SK-N-SH (cell line): ENCODE data around the gene BICC1. TPM values are rescaled to one million over a fixed set of nuclear protein-coding genes. Genes with fewer than 3 reads are reported as not detected.

Source experiments
- CTCF ChIA-PET: fragments of 300-600, 350-600 bp; formaldehyde crosslinking; extraction: SDS; loops from one replicate; lab custom pipeline; 2021; lab: Yijun Ruan, JAX
- POLR2A ChIA-PET: fragments of 350-600 bp; sonication (Branson Sonifier 250); formaldehyde crosslinking; extraction: SDS; loops from one replicate; lab custom pipeline; 2020; ENCODE audit warnings: antibody characterized with exemption, inconsistent platforms; lab: Yijun Ruan, JAX
- DNase-seq: peaks from one replicate; pipeline ENCODE4 v3.0.0; 2012
- H2AFZ ChIP-seq: fragments of 200-600 bp; sonication (generic); 2 replicates; pipeline ENCODE4 v1.8.1; 2016; ENCODE audit warnings: antibody characterized with exemption, mild to moderate bottlenecking, low read depth
- H3F3A ChIP-seq: fragments of 200-600 bp; sonication (generic); replicated peaks from 2 replicates; pipeline ENCODE3; 2016; ENCODE audit warnings: antibody characterized with exemption, mild to moderate bottlenecking; ENCODE audit not compliant: insufficient read depth
- H3K27ac ChIP-seq, 2 experiments: fragments of 200-500 bp in 1 of 2; fragments of 200-600 bp in 1 of 2; sonication (Bioruptor generic) in 1 of 2; sonication (generic), shearing (Covaris generic) in 1 of 2; 2 replicates each; pipeline versions ENCODE4 v1.5.1 to v1.6.1; 2014 to 2016; ENCODE audit warnings: low read depth in 2 of 2, inconsistent platforms in 1 of 2, low read length in 1 of 2, mild to moderate bottlenecking in 1 of 2, mixed read lengths in 1 of 2
- H3K27me3 ChIP-seq: fragments of 200-600 bp; sonication (generic), shearing (Covaris generic); 2 replicates; pipeline ENCODE4 v1.6.1; 2016; ENCODE audit warnings: mixed run types; ENCODE audit not compliant: insufficient read depth
- H3K36me3 ChIP-seq, 2 experiments: fragments of 200-500 bp in 1 of 2; fragments of 200-600 bp in 1 of 2; sonication (Bioruptor generic) in 1 of 2; sonication (generic) in 1 of 2; replicated peaks in 1 of 2; 2 replicates each; pipeline versions ENCODE3 to v1.5.1; 2014 to 2016; ENCODE audit warnings: low read length in 1 of 2, mild to moderate bottlenecking in 1 of 2; ENCODE audit not compliant: insufficient read depth in 2 of 2, control insufficient read depth in 1 of 2
- H3K4me1 ChIP-seq, 2 experiments: fragments of 200-500 bp in 1 of 2; fragments of 200-600 bp in 1 of 2; sonication (Bioruptor generic) in 1 of 2; sonication (generic), shearing (Covaris generic) in 1 of 2; 2 replicates each; pipeline versions ENCODE4 v1.5.1 to v1.6.1; 2014 to 2016; ENCODE audit warnings: low read depth in 1 of 2, low read length in 1 of 2, mixed run types in 1 of 2; ENCODE audit not compliant: insufficient read depth in 2 of 2, control insufficient read depth in 1 of 2
- H3K4me2 ChIP-seq: fragments of 200-600 bp; sonication (generic), shearing (Covaris generic); 2 replicates; pipeline ENCODE4 v1.6.1; 2017; ENCODE audit warnings: mixed run types
- H3K4me3 ChIP-seq, 2 experiments: fragments of 200-500 bp in 1 of 2; fragments of 200-600 bp in 1 of 2; sonication (Bioruptor generic) in 1 of 2; sonication (generic), shearing (Covaris generic) in 1 of 2; 2 replicates each; pipeline versions ENCODE4 v1.5.1 to v1.8.1; 2014 to 2016; ENCODE audit warnings: low read depth in 2 of 2, inconsistent platforms in 1 of 2, low read length in 1 of 2, mild to moderate bottlenecking in 1 of 2, mixed read lengths in 1 of 2, moderate library complexity in 1 of 2
- H3K79me2 ChIP-seq: fragments of 200-600 bp; sonication (generic); 2 replicates; pipeline ENCODE4 v1.8.1; 2017; ENCODE audit warnings: mild to moderate bottlenecking; ENCODE audit not compliant: insufficient read depth
- H3K9ac ChIP-seq: fragments of 200-600 bp; sonication (generic); 2 replicates; pipeline ENCODE4 v1.6.1; 2017; ENCODE audit warnings: mixed run types
- H3K9me2 ChIP-seq: fragments of 200-600 bp; sonication (generic); 2 replicates; pipeline ENCODE4 v1.6.1; 2017; ENCODE audit warnings: mixed run types
- H3K9me3 ChIP-seq: fragments of 200-600 bp; sonication (generic); 2 replicates; pipeline ENCODE4 v1.6.1; 2017; ENCODE audit warnings: mixed run types, mild to moderate bottlenecking, moderate library complexity
- H4K20me1 ChIP-seq: fragments of 200-600 bp; sonication (generic); 2 replicates; pipeline ENCODE4 v1.6.1; 2017; ENCODE audit warnings: mild to moderate bottlenecking, mixed run types; ENCODE audit not compliant: insufficient read depth
- EP300 ChIP-seq, 2 experiments: IDR thresholded peaks; 2 replicates each; pipeline versions ENCODE4 v1.4.0 to v1.6.1; 2012; ENCODE audit warnings: borderline replicate concordance in 1 of 2, low read depth in 1 of 2, low read length in 1 of 2
- JUND ChIP-seq: IDR thresholded peaks from 2 replicates; pipeline ENCODE4 v1.4.0; 2012
- MXI1 ChIP-seq: IDR thresholded peaks from 2 replicates; pipeline ENCODE4 v1.6.1; 2012; ENCODE audit warnings: mild to moderate bottlenecking, low read depth, low read length, improper control_type of control experiment
- NFIC ChIP-seq: IDR thresholded peaks from 2 replicates; pipeline ENCODE4 v1.4.0; 2012; ENCODE audit warnings: borderline replicate concordance
- RFX5 ChIP-seq: IDR thresholded peaks from 2 replicates; pipeline ENCODE4 v1.6.1; 2012; ENCODE audit warnings: mild to moderate bottlenecking, improper control_type of control experiment, low read length
- SMC3 ChIP-seq: IDR thresholded peaks from 2 replicates; pipeline ENCODE4 v1.6.1; 2012; ENCODE audit warnings: low read depth, low read length, improper control_type of control experiment
- TEAD4 ChIP-seq: IDR thresholded peaks from 2 replicates; pipeline ENCODE4 v1.4.0; 2012; ENCODE audit warnings: mild to moderate bottlenecking, borderline replicate concordance; ENCODE audit not compliant: insufficient read depth
- YY1 ChIP-seq: IDR thresholded peaks from 2 replicates; pipeline ENCODE4 v1.4.0; 2012; ENCODE audit warnings: low read depth, mild to moderate bottlenecking
- ZBTB33 ChIP-seq: IDR thresholded peaks from 2 replicates; pipeline ENCODE4 v1.4.0; 2012; ENCODE audit warnings: low read depth, borderline replicate concordance
- WGBS: methylation state at CpG from one replicate; pipeline ENCODE4 v1.1.6; 2017; ENCODE audit warnings: low lambda C conversion rate; 5-methylcytosine and 5-hydroxymethylcytosine counted together
- polyA plus RNA-seq, 3 experiments: library from polyadenylated mRNA; depleted of rRNA; stranded (reverse); fragments of >200 nt; gene quantifications; 2 replicates each; pipeline ENCODE4 v1.2.3, GENCODE V29; 2012
- TF ChIP-seq, protein P1 (sequence below): IDR thresholded peaks from 2 replicates; pipeline ENCODE4 v1.4.0; 2012; ENCODE audit warnings: low read depth, borderline replicate concordance

Gene BICC1
- polyA plus RNA-seq, 1 of the 3 experiments (the other 2 are of a cell fraction), result 1.5 TPM

DNA sequence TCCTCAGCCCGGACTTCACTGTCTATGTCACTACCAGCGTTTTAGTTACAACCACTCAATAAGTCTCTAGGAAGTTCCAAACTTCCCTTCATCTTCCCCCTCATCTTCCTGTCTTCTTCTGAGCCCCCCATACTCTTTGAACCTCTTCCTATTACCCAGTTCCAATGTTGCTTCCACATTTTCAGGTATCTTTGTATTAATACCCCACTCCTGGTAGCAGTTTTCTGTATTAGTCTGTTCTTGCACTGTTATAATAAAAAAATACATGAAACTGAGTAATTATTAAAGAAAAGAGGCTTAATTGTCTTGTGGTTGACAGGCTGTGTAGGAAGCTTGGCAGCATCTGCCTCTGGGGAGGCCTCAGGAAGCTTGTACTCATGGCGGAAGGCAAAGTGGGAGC is 218.6 kb downstream of the BICC1 start:
- no peak for DNase-seq
- TF ChIP-seq YY1, result no peak
- Histone ChIP-seq H3K4me2 (no peak overlapping the region), H3K27me3 (no peaks in the 10 kb centered on the region), H3K36me3 (no peaks in the 10 kb centered on the region), H4K20me1 (no peaks in the 10 kb centered on the region), H3F3A (no peaks in the 10 kb centered on the region), H3K9ac (no peak overlapping the region), H2AFZ (no peak overlapping the region), H3K27ac (no peak overlapping the region), H3K9me2 (no peaks in the 10 kb centered on the region), H3K4me3 (no peak overlapping the region), H3K9me3 (peaks cover 5% of the 10 kb centered on the region; the same call in 1 of the 2 replicates), H3K79me2 (no peaks in the 10 kb centered on the region), H3K4me1 (peaks cover 0 to 6% of the 10 kb centered on the region in 2 experiments; a peak in 2 of 4 replicates)
- CTCF ChIA-PET, result no interaction called here
- POLR2A ChIA-PET, result no interaction called here
- WGBS, result 98% methylated on average over 3 of the region's 3 CpGs

- H3K36me3 ChIP-seq, result no peaks in the 10 kb centered on the region
- H3F3A ChIP-seq, result no peaks in the 10 kb centered on the region
- no peaks in the 10 kb centered on the region for H3K9me2 ChIP-seq
- H3K4me2 ChIP-seq, result no peak overlapping the region
- H4K20me1 ChIP-seq, result no peaks in the 10 kb centered on the region
- no peak overlapping the region for H3K4me3 ChIP-seq
- TF ChIP-seq EP300 (IDR thresholded peaks at IDR 0.05; ENCODE audit: borderline replicate concordance in 1 of 2, low read depth in 1 of 2, low read length in 1 of 2) (no peak), JUND (no peak), TEAD4 (no peak), SMC3 (no peak), RFX5 (no peak), ZBTB33 (no peak), NFIC (no peak), MXI1 (no peak), YY1 (no peak)
- TF ChIP-seq, protein P1, sequence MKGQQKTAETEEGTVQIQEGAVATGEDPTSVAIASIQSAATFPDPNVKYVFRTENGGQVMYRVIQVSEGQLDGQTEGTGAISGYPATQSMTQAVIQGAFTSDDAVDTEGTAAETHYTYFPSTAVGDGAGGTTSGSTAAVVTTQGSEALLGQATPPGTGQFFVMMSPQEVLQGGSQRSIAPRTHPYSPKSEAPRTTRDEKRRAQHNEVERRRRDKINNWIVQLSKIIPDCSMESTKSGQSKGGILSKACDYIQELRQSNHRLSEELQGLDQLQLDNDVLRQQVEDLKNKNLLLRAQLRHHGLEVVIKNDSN, result no peak
- no peak overlapping the region for H3K9ac ChIP-seq
- peak overlapping the region in 1 of 2 experiments; percentile 64; a peak in 2 of 4 replicates for H3K27ac ChIP-seq
- no peaks in the 10 kb centered on the region for H3K79me2 ChIP-seq
- no peaks in the 10 kb centered on the region for H3K27me3 ChIP-seq
- ChIA-PET POLR2A (no interaction called here), CTCF (interaction anchor here (1.2 to 3.0 kb wide), 3 partner anchors 83 to 319 kb away, joined by 3 to 20 read pairs (median 6); no protein-coding TSS in a partner anchor)
- 100% methylated on average over 1 of the region's 1 CpG for WGBS
- H3K9me3 ChIP-seq, result peaks cover 5% of the 10 kb centered on the region; the same call in 1 of the 2 replicates
- DNase-seq, result no peak
- peaks cover 0 to 6% of the 10 kb centered on the region in 2 experiments; a peak in 2 of 4 replicates for H3K4me1 ChIP-seq
- no peak overlapping the region for H2AFZ ChIP-seq
Measured at GRCh38 chr10:58733436-58733835, 220.8 kb downstream of the BICC1 start.
